A673 (cell line): Measurements from ENCODE around the gene SERPINF2. TPM values are rescaled to one million over a fixed set of nuclear protein-coding genes. Genes with fewer than 3 reads are reported as not detected.

Experiments
- BruUV-seq: library from RNA; stranded (reverse); fragments of 400-500 nt; replicated peaks from 2 replicates; lab custom pipeline; 2021; lab: Mats Ljungman, UMichigan
- CTCF ChIA-PET: fragments of 300-600 bp; sonication (Branson Sonifier 250); formaldehyde crosslinking; loops from one replicate; lab custom pipeline; 2022; ENCODE audit warnings: antibody characterized with exemption; lab: Charles Lee
- POLR2A ChIA-PET: fragments of 300-600 bp; sonication (Branson Sonifier 250); formaldehyde crosslinking; loops from one replicate; lab custom pipeline; 2022; ENCODE audit warnings: antibody characterized with exemption; ENCODE audit not compliant: low non-redundant PET; lab: Charles Lee
- DNase-seq: peaks from one replicate; pipeline ENCODE4 v3.0.0-alpha.2; 2015; ENCODE audit warnings: low spot score
- H3K27ac ChIP-seq: fragments of 200-600 bp; sonication (generic); 2 replicates; pipeline ENCODE4 v1.5.1; 2016; ENCODE audit warnings: mixed run types, low read depth, mild to moderate bottlenecking, mixed read lengths, antibody characterized with exemption, low read length; ENCODE audit not compliant: poor library complexity, severe bottlenecking
- H3K27me3 ChIP-seq: fragments of 200-600 bp; sonication (generic); replicated peaks from 2 replicates; pipeline ENCODE4 v1.6.1; 2017; ENCODE audit warnings: mixed run types, low read depth, mild to moderate bottlenecking, mixed read lengths, antibody characterized with exemption, low read length; ENCODE audit not compliant: insufficient read depth, poor library complexity
- H3K36me3 ChIP-seq: fragments of 200-600 bp; sonication (generic); 2 replicates; pipeline ENCODE4 v1.6.1; 2016; ENCODE audit warnings: mixed run types, mild to moderate bottlenecking, mixed read lengths, antibody characterized with exemption, low read length; ENCODE audit not compliant: insufficient read depth, poor library complexity, severe bottlenecking
- H3K4me1 ChIP-seq: fragments of 200-600 bp; sonication (generic); 2 replicates; pipeline ENCODE4 v1.6.1; 2017; ENCODE audit warnings: mixed run types, mild to moderate bottlenecking, mixed read lengths, antibody characterized with exemption, low read length; ENCODE audit not compliant: insufficient read depth, poor library complexity, severe bottlenecking
- H3K4me3 ChIP-seq: fragments of 200-600 bp; sonication (generic); 2 replicates; pipeline ENCODE4 v1.5.1; 2016; ENCODE audit warnings: low read depth, mixed run types, mild to moderate bottlenecking, mixed read lengths, low read length; ENCODE audit not compliant: poor library complexity, severe bottlenecking
- H3K9me3 ChIP-seq: fragments of 200-600 bp; sonication (generic); 2 replicates; pipeline ENCODE4 v1.6.1; 2016; ENCODE audit warnings: mixed run types, low read depth, mild to moderate bottlenecking, mixed read lengths, antibody characterized with exemption, low read length; ENCODE audit not compliant: poor library complexity, severe bottlenecking
- EZH2 ChIP-seq: fragments of 200-600 bp; sonication (generic); IDR thresholded peaks from 2 replicates; pipeline ENCODE4 v1.6.1; 2017; ENCODE audit warnings: borderline replicate concordance, low read depth, mild to moderate bottlenecking, mixed read lengths, antibody characterized with exemption, low read length; ENCODE audit not compliant: poor library complexity, severe bottlenecking
- intact Hi-C: fragments of 100-400 bp; cut with micrococcal nuclease; formaldehyde crosslinking; loops from one replicate; pipeline ENCODE4 v1.10.0; 2022; ENCODE audit not compliant: unreplicated experiment
- total RNA-seq: library from RNA; stranded (reverse); gene quantifications from 2 replicates; pipeline ENCODE4 v1.2.3, GENCODE V29; 2021
- TF ChIP-seq, protein P1 (sequence below): fragments of 300-800, 200-600 bp; sonication (generic); conservative IDR thresholded peaks from 2 replicates; pipeline ENCODE4 v1.5.1; 2017; ENCODE audit warnings: low read depth, mild to moderate bottlenecking, antibody characterized with exemption, low read length, moderate library complexity, mixed read lengths

SERPINF2 gene
- total RNA-seq, 1 experiment from 2014 or later, result 0.37 TPM

DNA sequence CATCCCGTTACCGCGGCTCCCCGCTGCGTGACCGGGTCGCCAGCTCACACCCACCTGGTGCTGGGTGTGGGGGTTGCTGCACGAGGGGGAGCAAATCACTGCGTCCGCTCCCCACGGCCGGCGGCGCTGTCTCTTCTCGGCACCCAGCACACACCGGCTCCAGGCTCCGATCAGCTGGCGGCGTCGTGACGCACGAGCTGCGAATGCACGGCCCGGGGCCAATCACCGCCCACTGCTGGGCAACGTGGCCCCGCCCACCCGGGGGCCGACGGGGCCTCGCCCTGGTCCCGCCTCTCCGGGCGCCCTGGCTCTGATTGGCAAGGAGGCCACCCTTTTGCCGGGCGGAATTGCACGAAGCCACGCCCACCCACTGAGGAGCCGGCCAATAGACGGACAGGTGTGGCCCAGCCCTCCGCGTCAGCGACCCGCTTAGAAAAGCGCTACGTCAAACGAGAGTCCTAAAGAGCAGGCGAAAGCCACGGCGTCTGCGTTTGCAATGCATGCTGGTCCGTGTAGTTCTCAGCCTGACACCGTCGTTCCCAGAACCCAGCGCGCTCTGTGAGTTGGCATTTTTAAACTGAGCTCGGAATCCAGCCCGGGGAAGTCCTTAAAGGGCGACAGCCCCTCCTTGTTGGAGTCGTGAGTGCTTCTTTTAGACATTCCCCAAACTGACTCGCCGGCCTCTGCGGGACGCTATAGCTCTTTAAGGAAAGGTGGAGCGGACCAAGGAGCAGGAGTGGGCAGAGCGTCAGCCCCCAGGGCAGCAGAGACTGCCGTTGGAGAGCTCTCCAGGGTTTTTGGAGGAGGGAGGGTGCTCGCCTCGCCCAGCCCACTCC is 26.4 kb upstream of the SERPINF2 start:
- peaks cover 6% of the 10 kb centered on the region for H3K36me3 ChIP-seq
- peaks cover 28% of the 10 kb centered on the region for H3K4me1 ChIP-seq
- no peaks in the 10 kb centered on the region for H3K9me3 ChIP-seq
- BruUV-seq, result no TSS peak
- intact Hi-C loops, result loop anchor here (5.0 to 10.0 kb wide), 2 partner anchors 149 to 326 kb away; partner anchors contain the start of gene OVCA2
- TF ChIP-seq, protein P1, sequence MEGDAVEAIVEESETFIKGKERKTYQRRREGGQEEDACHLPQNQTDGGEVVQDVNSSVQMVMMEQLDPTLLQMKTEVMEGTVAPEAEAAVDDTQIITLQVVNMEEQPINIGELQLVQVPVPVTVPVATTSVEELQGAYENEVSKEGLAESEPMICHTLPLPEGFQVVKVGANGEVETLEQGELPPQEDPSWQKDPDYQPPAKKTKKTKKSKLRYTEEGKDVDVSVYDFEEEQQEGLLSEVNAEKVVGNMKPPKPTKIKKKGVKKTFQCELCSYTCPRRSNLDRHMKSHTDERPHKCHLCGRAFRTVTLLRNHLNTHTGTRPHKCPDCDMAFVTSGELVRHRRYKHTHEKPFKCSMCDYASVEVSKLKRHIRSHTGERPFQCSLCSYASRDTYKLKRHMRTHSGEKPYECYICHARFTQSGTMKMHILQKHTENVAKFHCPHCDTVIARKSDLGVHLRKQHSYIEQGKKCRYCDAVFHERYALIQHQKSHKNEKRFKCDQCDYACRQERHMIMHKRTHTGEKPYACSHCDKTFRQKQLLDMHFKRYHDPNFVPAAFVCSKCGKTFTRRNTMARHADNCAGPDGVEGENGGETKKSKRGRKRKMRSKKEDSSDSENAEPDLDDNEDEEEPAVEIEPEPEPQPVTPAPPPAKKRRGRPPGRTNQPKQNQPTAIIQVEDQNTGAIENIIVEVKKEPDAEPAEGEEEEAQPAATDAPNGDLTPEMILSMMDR, result no peak; the same call in 1 of the 2 replicates
- no peak for TF ChIP-seq EZH2
- H3K27me3 ChIP-seq, result no peaks in the 10 kb centered on the region
- peak; percentile 100 for DNase-seq
- POLR2A ChIA-PET, result interaction anchor here (0.6 to 0.7 kb wide), 5 partner anchors 47 to 947 kb away, joined by 3 to 13 read pairs (median 3); no protein-coding TSS in a partner anchor
- CTCF ChIA-PET, result interaction anchor here (0.5 to 0.6 kb wide), 2 partner anchors 17 to 134 kb away, joined by 3 to 8 read pairs; no protein-coding TSS in a partner anchor
- peak overlapping the region; percentile 60 for H3K4me3 ChIP-seq
- peak overlapping the region; percentile 99 for H3K27ac ChIP-seq

DNA sequence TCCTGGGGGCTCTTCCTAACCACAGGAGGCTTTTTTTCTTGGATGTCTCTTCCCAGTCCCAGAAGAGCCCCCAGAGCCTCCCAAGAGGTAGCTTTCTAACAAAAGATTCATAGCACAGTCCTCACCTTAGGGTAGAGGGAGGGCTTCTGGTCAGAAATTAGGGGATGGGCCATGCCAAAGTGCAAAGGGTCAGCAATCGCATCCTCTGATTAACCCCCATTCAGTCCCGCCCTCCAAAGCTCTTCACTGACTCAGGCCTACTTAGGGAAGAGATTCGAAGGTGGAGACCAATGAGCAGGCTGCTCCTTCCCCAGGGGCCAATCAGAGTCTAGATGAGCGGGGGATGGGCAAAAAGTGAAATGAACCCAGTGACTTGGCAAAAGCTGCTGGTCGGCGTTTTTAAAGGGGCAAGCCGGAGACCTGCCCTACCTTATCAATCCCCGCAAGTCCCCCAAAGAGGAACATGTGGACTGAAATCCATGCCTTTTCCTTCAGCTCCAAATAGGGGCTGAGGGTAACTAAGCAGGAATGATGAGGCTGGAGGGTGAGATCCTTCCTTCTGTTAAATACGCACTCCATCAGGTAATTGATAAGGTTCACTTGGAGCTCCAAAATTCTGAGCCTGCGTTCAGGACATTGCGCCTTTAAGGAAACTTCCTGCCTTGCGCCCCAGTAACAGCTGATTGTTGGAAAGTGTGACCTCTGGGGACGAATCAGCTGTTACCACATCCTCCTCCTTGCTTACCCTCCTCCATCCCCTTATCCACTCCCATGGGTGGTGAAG is 25.6 kb upstream of the SERPINF2 start:
- H3K4me1 ChIP-seq, result peaks cover 28% of the 10 kb centered on the region
- intact Hi-C loops, result loop anchor here (5.0 to 10.0 kb wide), 2 partner anchors 148 to 325 kb away; partner anchors contain the start of gene OVCA2
- H3K27ac ChIP-seq, result peak overlapping the region; percentile 99
- ChIA-PET POLR2A (interaction anchor here (0.6 to 0.7 kb wide), 2 partner anchors 111 to 948 kb away, joined by 3 to 13 read pairs; no protein-coding TSS in a partner anchor), CTCF (interaction anchor here (0.6 kb wide), 1 partner anchor 47 kb away, joined by 3 read pairs; no protein-coding TSS in a partner anchor)
- no peaks in the 10 kb centered on the region for H3K9me3 ChIP-seq
- no peaks in the 10 kb centered on the region for H3K27me3 ChIP-seq
- H3K36me3 ChIP-seq, result peaks cover 6% of the 10 kb centered on the region
- DNase-seq, result peak; percentile 98
- BruUV-seq, result no TSS peak
- TF ChIP-seq, protein P1, result no peak
- H3K4me3 ChIP-seq, result peak overlapping the region; percentile 60

DNA sequence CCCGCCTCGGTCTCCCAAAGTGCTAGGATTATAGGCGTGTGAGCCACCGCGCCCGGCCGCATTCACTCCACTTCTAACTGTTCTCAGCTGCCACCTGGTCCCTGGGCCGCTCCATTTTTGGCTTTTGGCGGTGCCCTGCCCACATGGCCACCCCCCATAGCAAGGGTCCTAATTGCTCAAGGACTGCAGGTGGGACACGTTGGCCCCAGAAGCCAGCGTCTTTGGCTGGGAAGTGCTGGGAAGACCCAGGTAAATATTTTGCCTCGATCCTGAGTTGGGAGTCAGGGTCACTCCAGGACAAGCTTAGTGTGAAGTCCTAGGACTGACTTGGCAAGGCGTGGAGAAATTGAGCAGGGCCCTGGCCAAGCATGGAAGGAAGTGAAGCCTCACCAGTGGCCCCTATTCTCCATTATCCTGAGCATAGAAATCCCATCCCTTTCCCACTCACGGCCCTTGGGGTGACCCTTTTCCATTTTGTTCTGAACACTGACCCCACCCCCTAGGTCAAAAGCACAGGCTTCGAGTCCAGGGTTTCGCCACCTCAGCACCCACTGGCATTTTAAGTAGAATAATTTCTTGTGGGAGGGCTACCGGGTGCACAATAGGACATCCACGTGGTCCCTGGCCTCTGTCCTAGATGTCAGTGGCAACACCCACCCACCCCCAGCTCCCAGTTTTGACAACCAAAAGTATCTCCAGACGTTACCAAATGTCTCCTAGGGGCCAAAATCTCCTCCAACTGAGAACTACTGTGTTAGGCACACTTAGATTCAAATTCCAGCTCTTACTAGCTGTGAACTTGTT is 24.1 kb upstream of the SERPINF2 start:
- POLR2A ChIA-PET, result no interaction called here

More for the DNA sequence above, 24.1 kb upstream of the SERPINF2 start:
- intact Hi-C loops, result loop anchor here (5.0 to 10.0 kb wide), 2 partner anchors 146 to 324 kb away; partner anchors contain the start of gene OVCA2
- no peaks in the 10 kb centered on the region for H3K27me3 ChIP-seq
- no peak for DNase-seq
- peaks cover 21% of the 10 kb centered on the region for H3K4me1 ChIP-seq
- H3K27ac ChIP-seq, result peak overlapping the region; percentile 99
- H3K36me3 ChIP-seq, result no peaks in the 10 kb centered on the region
- CTCF ChIA-PET, result no interaction called here
- no TSS peak for BruUV-seq
- no peak overlapping the region for H3K4me3 ChIP-seq
- TF ChIP-seq, protein P1, result no peak
- TF ChIP-seq EZH2, result no peak
- H3K9me3 ChIP-seq, result no peaks in the 10 kb centered on the region
